Neural cell (in vitro differentiated cells): ENCODE results near the gene ARRB1. TPM values are rescaled to one million over a fixed set of nuclear protein-coding genes. Genes with fewer than 3 reads are reported as not detected.

Experiments used
- H2AFZ ChIP-seq: fragments of 200-600, 300-800 bp; sonication (generic), shearing (Covaris generic); 2 replicates; pipeline ENCODE4 v1.6.0; 2014; ENCODE audit warnings: low read depth, mild to moderate bottlenecking, antibody characterized with exemption, low read length, moderate library complexity
- H3F3A ChIP-seq: fragments of 200-600 bp; shearing (Covaris generic); 2 replicates; pipeline ENCODE4 v1.6.1; 2016; ENCODE audit warnings: mild to moderate bottlenecking, moderate library complexity, mixed read lengths, antibody characterized with exemption, low read length; ENCODE audit not compliant: insufficient read depth, poor library complexity, severe bottlenecking
- H3K27ac ChIP-seq: fragments of 200-600, 300-800 bp; sonication (generic), shearing (Covaris generic); 2 replicates; pipeline ENCODE4 v1.5.1; 2014; ENCODE audit warnings: mild to moderate bottlenecking, low read length, moderate library complexity
- H3K27me3 ChIP-seq: fragments of 300-800, 200-600 bp; sonication (generic), shearing (Covaris generic); 2 replicates; pipeline ENCODE4 v1.6.0; 2014; ENCODE audit warnings: mild to moderate bottlenecking, low read depth, low read length, moderate library complexity; ENCODE audit not compliant: insufficient read depth
- H3K36me3 ChIP-seq: fragments of 300-800, 200-600 bp; sonication (generic), shearing (Covaris generic); 2 replicates; pipeline ENCODE4 v1.5.1; 2014; ENCODE audit warnings: mild to moderate bottlenecking, antibody characterized with exemption, low read length, moderate library complexity; ENCODE audit not compliant: insufficient read depth
- H3K4me2 ChIP-seq: fragments of 300-800, 200-600 bp; sonication (generic), shearing (Covaris generic); 2 replicates; pipeline ENCODE4 v1.6.0; 2014; ENCODE audit warnings: mild to moderate bottlenecking, low read length
- H3K4me3 ChIP-seq: fragments of 300-800, 200-600 bp; sonication (generic), shearing (Covaris generic); 2 replicates; pipeline ENCODE4 v1.5.1; 2014; ENCODE audit warnings: mild to moderate bottlenecking, low read length, moderate library complexity
- H3K79me2 ChIP-seq: fragments of 200-600 bp; shearing (Covaris generic); replicated peaks from 2 replicates; pipeline ENCODE4 v1.6.0; 2014; ENCODE audit warnings: mild to moderate bottlenecking, low read length, moderate library complexity; ENCODE audit not compliant: insufficient read depth
- H3K9ac ChIP-seq: fragments of 300-800, 200-600 bp; sonication (generic), shearing (Covaris generic); 2 replicates; pipeline ENCODE4 v1.6.1; 2016; ENCODE audit warnings: mild to moderate bottlenecking, low read length, mixed read lengths
- H3K9me2 ChIP-seq: fragments of 200-600 bp; shearing (Covaris generic); 2 replicates; pipeline ENCODE4 v1.6.1; 2016; ENCODE audit warnings: mild to moderate bottlenecking, low read length, mixed read lengths; ENCODE audit not compliant: insufficient read depth
- H3K9me3 ChIP-seq: fragments of 200-600, 300-800 bp; sonication (generic), shearing (Covaris generic); 2 replicates; pipeline ENCODE4 v1.6.1; 2016; ENCODE audit warnings: mild to moderate bottlenecking, mixed run types, low read length, moderate library complexity, mixed read lengths
- H4K20me1 ChIP-seq: fragments of 200-600 bp; shearing (Covaris generic); 2 replicates; pipeline ENCODE4 v1.6.1; 2016; ENCODE audit warnings: mild to moderate bottlenecking, mixed run types; ENCODE audit not compliant: insufficient read depth
- EP300 ChIP-seq: fragments of 450-650 bp; conservative IDR thresholded peaks from 2 replicates; pipeline ENCODE4 v1.6.1; 2014; ENCODE audit warnings: antibody characterized with exemption, mild to moderate bottlenecking, moderate library complexity; ENCODE audit not compliant: poor library complexity, severe bottlenecking
- EZH2 ChIP-seq: fragments of 200-600, 300-800 bp; shearing (Covaris generic), sonication (generic); IDR thresholded peaks from 2 replicates; pipeline ENCODE4 v1.6.1; 2014; ENCODE audit warnings: antibody characterized with exemption, low read length, borderline replicate concordance, mild to moderate bottlenecking; ENCODE audit not compliant: insufficient read depth, poor library complexity, severe bottlenecking
- MXI1 ChIP-seq: fragments of 450-650 bp; conservative IDR thresholded peaks from 2 replicates; pipeline ENCODE4 v1.6.1; 2014; ENCODE audit warnings: antibody characterized with exemption, mild to moderate bottlenecking; ENCODE audit not compliant: poor library complexity, severe bottlenecking
- POLR2AphosphoS5 ChIP-seq: IDR thresholded peaks from 2 replicates; pipeline ENCODE4 v1.6.1; 2012
- RAD21 ChIP-seq: fragments of 450-650 bp; conservative IDR thresholded peaks from 2 replicates; pipeline ENCODE4 v1.6.1; 2014; ENCODE audit warnings: antibody characterized with exemption, mild to moderate bottlenecking, moderate library complexity
- SMC3 ChIP-seq: fragments of 450-650 bp; conservative IDR thresholded peaks from 2 replicates; pipeline ENCODE4 v1.6.1; 2014; ENCODE audit warnings: antibody characterized with exemption, mild to moderate bottlenecking, moderate library complexity; ENCODE audit not compliant: poor library complexity
- TAF1 ChIP-seq: IDR thresholded peaks from 2 replicates; pipeline ENCODE4 v1.6.1; 2012; ENCODE audit warnings: low read depth
- polyA plus RNA-seq: library from polyadenylated mRNA; depleted of rRNA; stranded (reverse); fragments of >200 nt; gene quantifications from 2 replicates; pipeline ENCODE4 v1.2.3, GENCODE V29; 2014
- TF ChIP-seq, protein P1 (sequence below): IDR thresholded peaks from 2 replicates; pipeline ENCODE4 v1.6.1; 2012; ENCODE audit warnings: borderline replicate concordance
- TF ChIP-seq, protein P2 (sequence below): fragments of 450-650 bp; IDR thresholded peaks from 2 replicates; pipeline ENCODE4 v1.5.1; 2014; ENCODE audit warnings: antibody characterized with exemption, mild to moderate bottlenecking, moderate library complexity; ENCODE audit not compliant: poor library complexity, severe bottlenecking

Gene ARRB1
- polyA plus RNA-seq, 1 donor from 2014 or later = 5.7 TPM

DNA sequence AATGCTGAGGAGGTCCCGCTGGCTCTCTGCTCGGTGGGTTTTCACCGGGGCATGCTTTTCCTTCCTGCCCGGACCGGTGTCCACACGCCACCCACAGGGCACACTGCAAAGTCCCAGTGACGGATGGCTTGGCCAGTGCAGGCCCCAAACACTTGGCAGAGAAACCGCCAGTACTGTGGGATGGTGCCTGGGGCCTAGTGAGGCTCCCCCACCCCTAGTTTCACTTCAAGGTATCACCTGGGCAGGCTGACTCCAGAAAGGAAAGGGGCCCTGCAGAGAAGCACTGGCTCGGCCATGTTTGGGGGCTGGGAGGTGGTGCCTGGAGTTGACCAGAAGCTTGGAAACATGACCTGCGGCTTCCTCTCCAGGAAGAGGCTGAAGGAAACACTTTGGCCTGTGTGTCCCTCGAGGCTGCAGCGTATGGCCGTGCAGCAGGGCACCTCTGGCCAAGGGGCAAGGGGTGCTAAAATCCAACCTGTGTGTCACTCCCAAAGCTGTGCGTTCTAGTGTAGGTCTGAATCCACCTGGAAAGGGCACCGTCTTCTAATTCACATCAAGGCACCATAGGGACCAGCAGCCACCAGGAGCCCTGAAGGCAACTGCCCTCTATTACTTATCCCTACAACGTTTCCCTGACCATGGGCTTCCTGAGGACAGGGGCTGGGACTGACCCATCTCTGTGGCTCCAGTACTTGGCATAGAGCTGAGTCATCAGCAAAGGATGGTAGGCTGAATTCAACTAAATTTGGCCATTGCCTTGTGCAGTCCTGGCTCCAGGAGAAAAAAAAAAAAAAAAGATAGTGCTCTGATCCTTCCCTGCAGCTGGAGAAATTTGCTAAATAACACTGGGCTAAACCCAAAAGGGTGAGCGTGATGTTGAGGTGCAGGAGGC, 88.3 kb downstream of the ARRB1 start:
- no peaks in the 10 kb centered on the region for H3F3A ChIP-seq
- H3K4me2 ChIP-seq = no peak overlapping the region
- no peaks in the 10 kb centered on the region for H3K79me2 ChIP-seq
- H3K27ac ChIP-seq = no peak overlapping the region
- H3K9me2 ChIP-seq = no peaks in the 10 kb centered on the region
- no peaks in the 10 kb centered on the region for H4K20me1 ChIP-seq
- H3K27me3 ChIP-seq = no peaks in the 10 kb centered on the region
- H3K9ac ChIP-seq = no peak overlapping the region
- H3K36me3 ChIP-seq = no peaks in the 10 kb centered on the region
- no peaks in the 10 kb centered on the region for H3K9me3 ChIP-seq
- H3K4me3 ChIP-seq = no peak overlapping the region
- H2AFZ ChIP-seq = no peak overlapping the region
- TF ChIP-seq TAF1 = no peak
- TF ChIP-seq, protein P1, sequence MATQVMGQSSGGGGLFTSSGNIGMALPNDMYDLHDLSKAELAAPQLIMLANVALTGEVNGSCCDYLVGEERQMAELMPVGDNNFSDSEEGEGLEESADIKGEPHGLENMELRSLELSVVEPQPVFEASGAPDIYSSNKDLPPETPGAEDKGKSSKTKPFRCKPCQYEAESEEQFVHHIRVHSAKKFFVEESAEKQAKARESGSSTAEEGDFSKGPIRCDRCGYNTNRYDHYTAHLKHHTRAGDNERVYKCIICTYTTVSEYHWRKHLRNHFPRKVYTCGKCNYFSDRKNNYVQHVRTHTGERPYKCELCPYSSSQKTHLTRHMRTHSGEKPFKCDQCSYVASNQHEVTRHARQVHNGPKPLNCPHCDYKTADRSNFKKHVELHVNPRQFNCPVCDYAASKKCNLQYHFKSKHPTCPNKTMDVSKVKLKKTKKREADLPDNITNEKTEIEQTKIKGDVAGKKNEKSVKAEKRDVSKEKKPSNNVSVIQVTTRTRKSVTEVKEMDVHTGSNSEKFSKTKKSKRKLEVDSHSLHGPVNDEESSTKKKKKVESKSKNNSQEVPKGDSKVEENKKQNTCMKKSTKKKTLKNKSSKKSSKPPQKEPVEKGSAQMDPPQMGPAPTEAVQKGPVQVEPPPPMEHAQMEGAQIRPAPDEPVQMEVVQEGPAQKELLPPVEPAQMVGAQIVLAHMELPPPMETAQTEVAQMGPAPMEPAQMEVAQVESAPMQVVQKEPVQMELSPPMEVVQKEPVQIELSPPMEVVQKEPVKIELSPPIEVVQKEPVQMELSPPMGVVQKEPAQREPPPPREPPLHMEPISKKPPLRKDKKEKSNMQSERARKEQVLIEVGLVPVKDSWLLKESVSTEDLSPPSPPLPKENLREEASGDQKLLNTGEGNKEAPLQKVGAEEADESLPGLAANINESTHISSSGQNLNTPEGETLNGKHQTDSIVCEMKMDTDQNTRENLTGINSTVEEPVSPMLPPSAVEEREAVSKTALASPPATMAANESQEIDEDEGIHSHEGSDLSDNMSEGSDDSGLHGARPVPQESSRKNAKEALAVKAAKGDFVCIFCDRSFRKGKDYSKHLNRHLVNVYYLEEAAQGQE = no peak
- TF ChIP-seq EZH2 = no peak
- TF ChIP-seq SMC3 = no peak
- TF ChIP-seq MXI1 = no peak
- TF ChIP-seq POLR2AphosphoS5 = no peak
- no peak for TF ChIP-seq EP300
- TF ChIP-seq, protein P2, sequence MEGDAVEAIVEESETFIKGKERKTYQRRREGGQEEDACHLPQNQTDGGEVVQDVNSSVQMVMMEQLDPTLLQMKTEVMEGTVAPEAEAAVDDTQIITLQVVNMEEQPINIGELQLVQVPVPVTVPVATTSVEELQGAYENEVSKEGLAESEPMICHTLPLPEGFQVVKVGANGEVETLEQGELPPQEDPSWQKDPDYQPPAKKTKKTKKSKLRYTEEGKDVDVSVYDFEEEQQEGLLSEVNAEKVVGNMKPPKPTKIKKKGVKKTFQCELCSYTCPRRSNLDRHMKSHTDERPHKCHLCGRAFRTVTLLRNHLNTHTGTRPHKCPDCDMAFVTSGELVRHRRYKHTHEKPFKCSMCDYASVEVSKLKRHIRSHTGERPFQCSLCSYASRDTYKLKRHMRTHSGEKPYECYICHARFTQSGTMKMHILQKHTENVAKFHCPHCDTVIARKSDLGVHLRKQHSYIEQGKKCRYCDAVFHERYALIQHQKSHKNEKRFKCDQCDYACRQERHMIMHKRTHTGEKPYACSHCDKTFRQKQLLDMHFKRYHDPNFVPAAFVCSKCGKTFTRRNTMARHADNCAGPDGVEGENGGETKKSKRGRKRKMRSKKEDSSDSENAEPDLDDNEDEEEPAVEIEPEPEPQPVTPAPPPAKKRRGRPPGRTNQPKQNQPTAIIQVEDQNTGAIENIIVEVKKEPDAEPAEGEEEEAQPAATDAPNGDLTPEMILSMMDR = no peak
- TF ChIP-seq RAD21 = no peak

DNA sequence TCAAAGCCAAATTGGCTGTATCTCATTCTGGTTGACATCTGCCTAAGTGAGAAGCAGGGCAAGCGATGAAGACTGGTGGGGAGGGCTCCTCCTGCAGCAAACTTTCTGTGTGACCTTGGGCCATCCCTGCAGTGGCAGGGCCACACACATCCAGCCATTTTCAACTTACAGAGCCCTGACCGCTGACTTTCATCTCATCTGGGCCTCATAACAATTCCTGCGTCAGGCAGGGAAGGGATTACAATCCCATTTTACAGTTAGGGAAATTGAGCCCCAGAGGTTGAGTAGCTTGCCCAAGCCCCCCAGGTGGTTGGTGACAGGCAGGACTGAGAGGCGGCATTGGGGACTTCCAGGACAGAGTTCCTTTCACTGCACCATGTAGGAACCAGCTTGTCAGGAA, 89.0 kb downstream of the ARRB1 start:
- Histone ChIP-seq H3K36me3 (no peaks in the 10 kb centered on the region), H3K79me2 (no peaks in the 10 kb centered on the region), H3K27ac (no peak overlapping the region), H3K27me3 (no peaks in the 10 kb centered on the region), H3K4me3 (no peak overlapping the region), H2AFZ (no peak overlapping the region), H4K20me1 (no peaks in the 10 kb centered on the region), H3K4me2 (no peak overlapping the region), H3K9me3 (no peaks in the 10 kb centered on the region), H3F3A (no peaks in the 10 kb centered on the region), H3K9ac (no peak overlapping the region), H3K9me2 (no peaks in the 10 kb centered on the region)
- no peak for TF ChIP-seq MXI1
- TF ChIP-seq EZH2 = no peak
- TF ChIP-seq POLR2AphosphoS5 = no peak
- TF ChIP-seq SMC3 = no peak
- TF ChIP-seq, protein P1 = no peak
- TF ChIP-seq RAD21 = no peak
